MM.1S (cell line): ENCODE data around the gene RHOC.

ENCODE experiments used
- EZH2 ChIP-seq: fragments of 300-600 bp; sonication (generic); optimal IDR thresholded peaks from 2 replicates; pipeline ENCODE3; 2017; ENCODE audit warnings: low read depth, mild to moderate bottlenecking, antibody characterized with exemption, low read length, mixed read lengths
- EZH2phosphoT487 ChIP-seq: fragments of 300-600 bp; sonication (generic); IDR thresholded peaks from 2 replicates; pipeline ENCODE4 v1.6.1; 2018; ENCODE audit warnings: antibody characterized with exemption, low read length
- TF ChIP-seq, protein P1 (sequence below): fragments of 300-600 bp; sonication (generic); IDR thresholded peaks from 2 replicates; pipeline ENCODE4 v1.5.1; 2016; ENCODE audit warnings: antibody characterized with exemption, low read length, mixed read lengths

- TF ChIP-seq, protein P1, sequence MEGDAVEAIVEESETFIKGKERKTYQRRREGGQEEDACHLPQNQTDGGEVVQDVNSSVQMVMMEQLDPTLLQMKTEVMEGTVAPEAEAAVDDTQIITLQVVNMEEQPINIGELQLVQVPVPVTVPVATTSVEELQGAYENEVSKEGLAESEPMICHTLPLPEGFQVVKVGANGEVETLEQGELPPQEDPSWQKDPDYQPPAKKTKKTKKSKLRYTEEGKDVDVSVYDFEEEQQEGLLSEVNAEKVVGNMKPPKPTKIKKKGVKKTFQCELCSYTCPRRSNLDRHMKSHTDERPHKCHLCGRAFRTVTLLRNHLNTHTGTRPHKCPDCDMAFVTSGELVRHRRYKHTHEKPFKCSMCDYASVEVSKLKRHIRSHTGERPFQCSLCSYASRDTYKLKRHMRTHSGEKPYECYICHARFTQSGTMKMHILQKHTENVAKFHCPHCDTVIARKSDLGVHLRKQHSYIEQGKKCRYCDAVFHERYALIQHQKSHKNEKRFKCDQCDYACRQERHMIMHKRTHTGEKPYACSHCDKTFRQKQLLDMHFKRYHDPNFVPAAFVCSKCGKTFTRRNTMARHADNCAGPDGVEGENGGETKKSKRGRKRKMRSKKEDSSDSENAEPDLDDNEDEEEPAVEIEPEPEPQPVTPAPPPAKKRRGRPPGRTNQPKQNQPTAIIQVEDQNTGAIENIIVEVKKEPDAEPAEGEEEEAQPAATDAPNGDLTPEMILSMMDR, result no peak
- no peak for TF ChIP-seq EZH2
- no peak for TF ChIP-seq EZH2phosphoT487
These were observed 4.9 kb downstream of the RHOC start for GRCh38 chr1:112702067-112702395.
